Measurements from ENCODE around the gene AP1M2.

The AP1M2 gene

GRCh38 chr19:10587022-10587838 is at the start of gene AP1M2:
Gene AP1M2 (minus strand): TSS chr19:10587312. CDS start chr19:10587231, 81 bp downstream.
- DNase-seq, result no peak

- DNase-seq, result no peak
These were observed 49.3 kb upstream of the AP1M2 start for GRCh38 chr19:10636304-10636972.

DNA sequence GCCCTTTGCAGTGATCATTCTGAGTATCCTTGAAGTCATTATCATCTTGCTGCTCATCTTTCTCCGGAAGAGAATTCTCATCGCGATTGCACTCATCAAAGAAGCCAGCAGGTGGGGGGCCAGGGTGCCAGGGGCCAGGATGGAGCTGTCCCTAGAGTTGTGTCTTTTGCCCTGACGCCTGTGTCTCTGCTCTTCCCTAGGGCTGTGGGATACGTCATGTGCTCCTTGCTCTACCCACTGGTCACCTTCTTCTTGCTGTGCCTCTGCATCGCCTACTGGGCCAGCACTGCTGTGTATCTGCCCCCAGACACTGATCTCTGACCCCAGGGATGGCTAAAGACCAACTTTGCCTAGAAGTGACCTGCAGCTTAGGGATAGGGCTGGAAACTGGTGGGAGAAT is 47.9 kb upstream of the AP1M2 start:
- DNase-seq, result no peak

- DNase-seq, result no peak
These were observed 47.3 kb upstream of the AP1M2 start for GRCh38 chr19:10634430-10634829.

DNA sequence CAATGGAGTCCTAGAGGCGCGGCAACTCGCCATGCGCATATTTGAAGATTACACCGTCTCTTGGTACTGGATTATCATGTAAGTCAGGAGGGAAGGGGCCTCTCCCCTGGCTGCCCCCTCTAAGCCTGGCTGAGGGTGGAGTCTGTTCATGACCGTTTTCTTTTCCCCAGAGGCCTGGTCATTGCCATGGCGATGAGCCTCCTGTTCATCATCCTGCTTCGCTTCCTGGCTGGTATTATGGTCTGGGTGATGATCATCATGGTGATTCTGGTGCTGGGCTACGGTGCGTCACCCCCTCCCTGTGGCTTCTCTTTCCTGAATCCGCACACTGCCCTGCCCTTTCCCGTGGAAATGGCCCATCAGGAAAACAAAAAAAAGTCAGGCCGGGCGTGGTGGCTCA is 44.8 kb upstream of the AP1M2 start:
- no peak for DNase-seq

DNA sequence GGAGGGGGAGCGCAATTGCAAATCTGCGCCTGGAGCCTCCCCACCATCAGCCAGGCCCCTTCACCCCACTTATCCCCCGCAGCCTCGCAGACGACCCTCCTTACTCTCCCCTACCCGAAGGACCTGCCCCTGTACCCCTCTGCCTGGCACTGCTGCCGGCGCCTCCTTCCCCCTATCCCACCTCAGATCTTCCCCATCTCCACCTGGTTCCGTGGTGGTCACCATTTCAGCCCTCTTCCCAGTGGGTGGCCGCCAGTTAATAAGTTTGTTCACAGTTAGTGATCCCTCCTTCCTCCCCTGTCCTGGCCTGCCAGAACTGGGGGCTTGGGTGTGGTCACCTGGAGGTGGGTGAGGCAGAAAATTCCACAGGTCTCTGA is 38.6 kb upstream of the AP1M2 start:
- no peak for DNase-seq

DNA sequence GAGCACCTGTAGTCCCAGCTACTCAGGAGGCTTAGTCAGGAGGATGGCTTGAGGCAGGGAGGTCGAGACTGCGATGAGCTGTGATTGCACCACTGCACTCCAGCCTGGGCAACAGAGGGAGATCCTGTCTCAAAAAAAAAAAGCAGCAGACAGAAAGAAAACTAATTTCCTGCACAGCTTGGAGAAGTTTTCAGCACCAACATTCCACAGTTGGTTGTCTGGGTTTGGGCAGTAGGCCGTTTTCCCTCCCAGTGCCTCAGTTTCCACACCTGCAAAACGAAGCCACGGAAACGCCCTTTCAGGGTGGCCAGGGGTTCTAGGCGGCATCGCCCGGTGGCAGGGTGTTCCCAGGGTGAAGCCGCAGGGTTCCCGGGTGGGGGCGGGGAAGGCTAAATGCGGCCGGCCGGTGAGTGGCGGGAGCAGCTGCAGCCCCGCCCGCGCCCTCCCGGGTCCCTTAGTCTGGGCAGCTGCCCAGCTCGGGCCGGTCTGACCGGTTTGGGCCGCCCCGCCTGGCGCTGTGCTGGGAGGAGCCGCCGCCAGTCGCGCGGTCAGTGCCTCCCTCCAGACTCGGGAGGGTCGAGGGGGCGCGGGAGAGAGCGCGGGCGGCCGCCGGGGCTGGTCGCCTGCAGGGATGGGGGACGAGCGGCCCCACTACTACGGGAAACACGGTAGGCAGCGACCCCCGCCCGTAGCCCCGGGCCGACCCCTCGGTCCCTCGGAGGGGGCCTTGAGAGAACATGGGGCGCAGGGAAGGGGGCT is 38.1 kb upstream of the AP1M2 start, which contains the start of gene SLC44A2:
Gene SLC44A2 (plus strand): TSS at position 551 of the 759 bp plus-strand sequence. CDS start 81 bp downstream, at position 632.
- DNase-seq, result no peak

DNA sequence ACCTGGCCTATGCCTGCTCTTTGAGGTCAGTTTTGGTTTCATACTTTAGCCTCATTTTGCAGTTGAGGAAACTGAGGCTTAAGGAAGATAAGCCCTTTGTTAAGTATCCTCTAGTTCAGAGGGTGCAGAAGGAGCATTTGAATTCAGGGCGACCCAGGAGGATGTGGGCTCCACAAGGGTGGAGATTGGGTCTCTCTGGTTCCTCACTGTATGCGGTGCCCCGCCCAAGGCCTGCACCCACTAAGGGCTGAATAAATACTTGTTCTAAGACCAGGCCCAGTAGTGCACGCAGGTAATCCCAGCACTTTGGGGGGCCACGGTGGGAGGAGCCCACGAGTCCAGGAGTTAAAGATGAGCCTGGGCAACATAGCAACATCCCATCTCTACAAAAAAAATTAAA is 37.5 kb upstream of the AP1M2 start:
- no peak for DNase-seq

DNA sequence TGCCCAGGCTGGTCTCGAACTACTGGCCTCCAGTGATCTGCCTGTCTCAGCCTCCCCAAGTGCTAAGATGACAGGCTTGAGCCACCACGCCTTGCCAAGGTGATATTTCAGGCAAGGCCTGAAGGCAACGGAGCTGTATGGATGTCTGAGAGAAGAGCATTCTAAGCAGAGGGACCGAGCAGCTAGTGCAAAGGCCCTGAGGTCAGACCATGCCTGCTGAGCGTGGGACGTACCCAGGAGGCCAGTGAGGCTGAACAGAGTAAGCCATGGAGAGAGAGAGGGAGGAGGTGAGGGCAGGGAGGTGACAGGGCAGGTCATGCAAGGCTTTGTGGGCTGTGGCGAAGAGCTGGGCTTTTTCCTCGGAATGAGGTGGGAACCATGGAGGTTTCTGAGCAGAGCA is 34.9 kb upstream of the AP1M2 start:
- no peak for DNase-seq

- DNase-seq, result no peak
These were observed 33.7 kb upstream of the AP1M2 start for GRCh38 chr19:10620786-10621185.

DNA sequence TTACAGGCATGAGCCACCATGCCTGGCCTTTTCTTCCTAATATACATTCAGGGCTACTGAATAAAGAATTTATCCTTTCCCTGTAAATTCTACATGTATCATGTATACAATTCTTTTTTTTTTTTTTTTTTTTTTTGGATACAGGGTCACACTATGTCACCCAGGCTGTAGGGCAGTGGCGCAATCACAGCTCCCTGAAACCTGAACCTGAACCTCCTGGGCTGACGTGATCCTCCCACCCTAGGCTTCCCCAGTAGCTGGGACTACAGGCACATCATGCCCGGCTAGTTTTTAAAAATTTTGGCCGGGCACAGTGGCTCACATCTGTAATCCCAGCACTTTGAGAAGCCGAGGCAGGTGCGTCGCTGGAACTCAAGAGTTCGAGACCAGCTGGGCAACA is 31.7 kb upstream of the AP1M2 start:
- no peak for DNase-seq

GRCh38 chr19:10617409-10618121 is 30.5 kb upstream of the AP1M2 start:
- DNase-seq, result no peak

GRCh38 chr19:10615429-10616023 is 28.4 kb upstream of the AP1M2 start:
- DNase-seq, result no peak

DNA sequence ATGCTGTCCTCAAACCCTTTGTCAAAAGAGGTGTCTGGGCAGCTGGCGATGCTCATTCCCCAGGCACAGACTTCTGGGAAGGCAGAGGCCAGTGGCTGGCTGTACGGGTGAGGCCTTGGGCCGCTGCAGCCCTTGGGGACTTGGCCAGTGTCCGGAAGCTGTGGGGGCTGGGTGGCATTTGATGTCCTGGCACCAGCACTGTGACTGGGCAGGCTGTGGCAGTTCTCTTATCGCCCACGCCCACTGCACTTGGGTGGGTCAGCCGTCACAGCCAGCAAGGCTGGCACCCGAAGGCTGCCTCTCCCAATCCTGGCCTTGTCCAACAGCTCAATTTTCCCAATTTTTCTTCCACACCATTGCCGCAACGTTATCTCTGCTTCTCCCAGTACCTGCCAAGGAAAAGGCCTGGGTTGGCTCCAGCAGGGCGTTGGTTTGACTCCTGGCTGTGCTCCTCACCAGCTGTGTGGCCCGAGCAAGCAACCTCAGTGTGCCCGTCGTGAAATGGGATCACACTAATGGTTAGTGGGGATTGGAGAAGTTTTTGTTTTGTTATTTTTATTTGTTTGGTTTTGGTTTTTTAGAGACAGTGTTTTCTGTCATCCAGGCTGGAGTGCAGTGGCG is 25.5 kb upstream of the AP1M2 start:
- no peak for DNase-seq

GRCh38 chr19:10611907-10612306 is 24.8 kb upstream of the AP1M2 start:
- DNase-seq, result no peak

- DNase-seq, result peak in 1 of 2 experiments; percentile 19
These were observed 17.4 kb upstream of the AP1M2 start for GRCh38 chr19:10604460-10604980.

DNA sequence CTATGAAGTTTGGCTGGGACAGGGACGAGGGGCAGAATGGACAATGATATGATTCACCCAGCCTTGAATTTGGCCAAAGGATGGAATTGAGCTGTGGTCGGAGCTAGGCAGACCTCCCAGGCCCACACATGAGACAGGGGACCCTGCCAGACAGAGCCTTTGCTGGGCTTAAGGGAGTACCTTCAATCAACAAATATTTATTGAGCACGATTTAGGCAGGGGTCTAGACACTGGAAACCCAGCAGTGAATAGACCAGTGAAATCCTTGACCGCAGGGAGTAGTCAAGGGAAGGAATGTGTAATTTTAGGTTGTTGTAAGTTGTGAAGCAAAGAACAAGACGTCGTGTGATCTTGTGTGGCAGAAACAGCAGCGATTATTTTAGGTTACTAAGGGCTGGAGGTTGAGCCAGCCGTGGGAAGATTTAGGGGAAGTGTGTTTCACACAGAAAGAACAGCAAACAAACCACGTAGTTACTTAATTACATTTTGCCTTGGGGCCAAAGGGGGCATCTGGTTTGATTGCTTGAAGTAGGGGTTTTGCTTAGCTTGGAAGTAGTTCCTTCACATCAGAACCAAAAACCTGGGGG is 16.9 kb upstream of the AP1M2 start:
- DNase-seq, result peak; percentile 22 to 30

DNA sequence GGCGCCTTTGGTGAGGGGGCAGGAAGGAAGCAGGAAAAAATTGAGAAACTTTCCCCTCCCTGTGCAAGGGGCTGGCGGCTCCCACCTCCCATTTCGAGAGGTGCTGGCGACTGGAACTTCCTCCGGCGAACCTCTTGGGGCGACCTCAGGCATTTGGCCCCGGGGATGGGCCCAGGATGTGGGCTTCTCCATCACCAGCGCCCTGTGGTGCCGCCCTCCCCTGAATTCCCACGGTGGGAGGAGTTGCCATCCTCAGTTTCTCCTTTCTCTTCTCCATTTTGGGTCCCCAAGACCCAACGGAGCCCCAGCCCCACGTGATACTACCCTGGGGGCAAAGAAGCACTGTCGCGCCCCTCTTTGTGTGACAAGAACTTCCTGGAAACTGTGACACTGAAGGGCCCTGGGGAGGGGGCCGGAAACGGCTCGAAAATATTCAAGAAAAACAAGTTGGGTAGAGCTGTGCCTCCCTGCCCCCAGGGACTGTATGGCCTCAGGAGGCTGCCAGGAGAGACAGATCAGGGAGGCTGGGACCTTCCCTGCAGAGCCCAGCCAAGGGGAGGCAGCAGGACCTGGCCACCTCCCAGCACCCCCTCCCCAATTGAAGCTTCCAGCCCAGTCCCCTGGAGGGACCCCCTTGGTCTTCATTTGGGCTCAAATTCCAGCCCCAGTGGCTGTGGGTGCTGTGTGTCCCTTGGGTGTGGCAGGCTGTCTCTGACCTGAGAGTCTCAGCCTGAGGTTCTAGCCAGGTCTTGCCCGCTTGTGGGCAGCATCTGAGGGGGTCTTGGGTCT is 16.2 kb upstream of the AP1M2 start:
- peak; percentile 67 to 77 for DNase-seq

- peak; percentile 89 to 92 for DNase-seq
These were observed 15.4 kb upstream of the AP1M2 start for GRCh38 chr19:10602330-10603083.

DNA sequence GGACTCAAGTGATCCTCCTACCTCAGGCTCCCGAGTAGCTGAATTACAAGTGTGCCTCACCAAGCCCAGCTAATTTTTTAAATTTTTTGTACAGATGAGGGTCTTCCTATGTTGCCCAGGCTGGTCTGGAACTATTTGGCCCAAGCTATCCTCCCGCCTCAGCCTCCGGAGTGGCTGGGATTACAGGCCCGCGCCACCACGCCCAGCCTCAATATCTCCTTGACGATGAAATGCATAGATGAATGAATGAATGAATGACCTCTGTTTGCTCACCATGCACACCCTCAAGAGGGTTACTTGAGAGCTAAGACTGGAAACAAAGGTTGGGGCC is 14.9 kb upstream of the AP1M2 start:
- DNase-seq, result no peak

All from activated CD4-positive, alpha-beta T cell treated with anti-CD3 and anti-CD28 coated beads, Interleukin-2, amount 50 U/mL, for 48 hours (primary cell).